GM18517 (cell line): ENCODE results near the gene RAB30.
A peak's percentile ranks its signal among the peaks of the same experiment; 100 is the strongest.
"Not testable (repeated sequence)": the region's sequence is repeated elsewhere in the genome, so short reads cannot be mapped to it uniquely, and the experiment has no call there.

Experiments
- ATAC-seq: cut with Tn5 transposase; IDR thresholded peaks from one replicate; pipeline ENCODE4 v1.9.1; 2021; ENCODE audit warnings: mild to moderate bottlenecking, moderate library complexity; ENCODE audit not compliant: unreplicated experiment

The RAB30 gene

GRCh38 chr11:82988936-82989627 is 82.6 kb downstream of the RAB30 start:
- ATAC-seq: no peak

DNA sequence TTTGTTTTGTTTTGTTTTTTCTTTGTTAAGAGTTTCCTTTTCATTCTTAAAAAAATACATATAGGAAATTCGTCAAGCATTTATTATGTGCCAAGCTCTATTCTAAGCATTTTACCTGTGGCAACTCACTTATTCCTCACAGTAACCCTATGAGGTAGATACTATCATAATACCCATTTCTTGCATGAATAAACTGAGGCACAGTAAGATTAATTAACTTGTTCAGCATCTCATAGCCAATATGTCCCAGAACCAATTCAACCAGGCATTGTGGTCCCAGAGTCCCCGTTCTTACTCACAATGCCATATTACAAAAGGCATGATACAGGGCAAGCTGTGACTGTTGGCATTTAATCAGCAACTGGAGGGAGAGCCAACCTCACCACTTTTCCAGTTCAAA is 83.7 kb downstream of the RAB30 start:
- no peak for ATAC-seq

GRCh38 chr11:82986446-82986845 is 85.3 kb downstream of the RAB30 start:
- ATAC-seq: no peak

DNA sequence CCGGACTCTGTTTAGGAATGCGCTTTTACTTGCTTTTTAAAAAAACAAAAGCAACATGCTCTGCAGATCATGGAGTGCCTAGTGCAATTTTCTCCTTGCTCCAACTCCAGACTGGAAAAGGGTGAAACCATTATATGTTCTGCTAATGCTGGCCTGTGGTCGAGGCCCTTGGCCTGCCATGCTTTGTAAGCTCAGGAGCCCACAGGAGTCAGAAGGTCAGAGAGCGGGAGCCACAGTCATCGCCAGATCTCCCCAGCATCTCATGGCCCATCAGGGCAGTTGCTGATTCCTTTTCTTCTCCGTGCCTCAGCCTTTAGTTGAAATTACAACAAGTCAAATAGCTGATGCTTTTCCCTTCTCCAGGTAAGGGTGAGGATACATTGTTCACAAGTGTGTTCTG is 89.8 kb downstream of the RAB30 start:
- no peak for ATAC-seq

DNA sequence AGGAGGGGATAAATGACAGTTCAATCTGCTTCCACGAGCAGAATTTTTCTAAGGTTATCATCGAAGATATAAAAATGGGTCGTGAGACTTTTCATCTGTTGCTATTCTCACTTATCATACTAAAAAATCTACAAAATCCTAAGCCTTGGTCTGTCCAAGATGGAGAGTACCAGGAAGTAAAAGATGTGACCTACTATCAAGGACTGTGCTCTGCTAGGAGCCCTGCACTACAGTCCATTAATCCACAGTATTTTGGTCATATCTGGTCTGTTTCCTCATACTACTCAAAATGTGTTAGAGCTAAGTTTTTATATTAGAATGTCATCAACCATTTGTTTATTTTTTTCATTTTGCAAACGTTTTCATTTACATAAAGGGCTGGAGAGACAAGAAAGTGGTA is 90.8 kb downstream of the RAB30 start:
- no peak for ATAC-seq

DNA sequence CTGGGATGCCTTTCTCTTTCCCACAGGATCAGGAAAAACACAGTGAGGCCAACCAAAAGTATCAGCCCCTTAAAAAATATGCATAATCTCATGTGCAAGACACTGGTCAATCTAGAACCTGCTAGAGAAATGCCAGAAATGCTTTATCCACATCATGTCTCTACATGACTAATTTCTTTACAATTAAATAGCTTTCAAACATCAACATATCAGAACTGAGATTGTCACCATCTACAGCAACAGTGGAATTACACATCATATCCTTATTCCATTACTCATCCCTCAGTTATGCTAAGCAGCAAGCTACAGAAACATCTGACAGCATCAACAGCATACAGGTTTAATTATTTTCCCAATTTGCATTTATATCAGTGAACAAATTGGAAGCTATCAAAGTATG is 91.4 kb downstream of the RAB30 start:
- no peak for ATAC-seq

DNA sequence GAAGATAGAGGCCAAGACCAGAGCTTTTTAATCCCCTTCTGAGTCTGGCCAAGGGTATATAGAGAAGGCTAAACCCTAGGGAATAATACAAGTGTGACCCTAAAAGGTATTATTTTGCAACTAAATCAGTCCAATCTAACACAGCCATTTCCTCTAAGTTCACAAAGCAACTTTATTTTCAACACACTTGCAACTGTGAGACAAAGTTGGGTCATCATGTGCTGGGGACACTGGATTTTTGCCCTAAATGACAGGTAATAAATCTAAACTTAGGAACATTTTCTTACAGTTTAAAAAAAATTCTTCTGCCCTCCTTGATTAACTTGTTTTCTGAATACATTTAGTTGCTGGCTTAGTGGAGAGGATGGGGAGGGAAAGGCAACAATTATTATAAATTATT is 91.9 kb downstream of the RAB30 start:
- no peak for ATAC-seq

- peak; percentile 47 for ATAC-seq
These were observed 93.1 kb downstream of the RAB30 start for GRCh38 chr11:82978422-82979099.

DNA sequence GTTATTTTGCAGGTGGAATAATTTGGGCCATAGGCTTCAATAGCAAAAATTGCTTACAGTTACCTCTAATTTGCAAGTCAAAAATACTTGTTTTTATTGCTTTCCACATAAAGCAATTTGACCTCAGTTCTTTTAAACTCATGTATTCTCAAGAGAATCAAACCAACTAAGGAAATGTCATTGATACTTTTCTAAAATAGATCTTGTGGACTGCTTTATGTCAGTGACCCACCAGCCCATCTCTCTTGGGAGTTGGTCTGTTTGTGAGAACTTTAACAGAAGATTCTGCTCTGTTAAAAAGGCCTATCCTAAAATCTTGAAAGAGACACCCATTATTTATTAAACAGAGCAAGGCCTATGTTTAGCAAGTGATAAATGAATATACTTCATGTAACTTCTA is 94.9 kb downstream of the RAB30 start:
- ATAC-seq: no peak

- ATAC-seq: no peak
These were observed 95.8 kb downstream of the RAB30 start for GRCh38 chr11:82975882-82976281.

DNA sequence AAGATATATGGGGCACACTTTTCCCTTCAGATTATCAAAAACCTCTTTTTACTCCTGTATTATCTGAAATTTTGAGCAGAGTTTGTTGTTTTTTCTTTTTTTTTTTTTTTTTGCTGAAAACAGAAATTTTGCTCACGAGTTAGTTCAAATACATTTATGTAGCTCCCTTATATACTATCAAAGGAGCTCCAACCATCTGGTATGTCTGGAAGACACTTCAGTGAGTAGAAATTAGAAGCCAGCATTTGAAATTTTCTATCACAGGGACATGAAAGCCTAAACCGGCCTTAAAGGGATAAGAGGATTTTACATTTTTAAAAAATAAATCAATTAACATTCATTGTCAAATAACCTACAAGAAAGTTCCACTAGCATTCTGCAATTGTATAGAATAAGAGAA is 96.8 kb downstream of the RAB30 start:
- ATAC-seq: no peak

GRCh38 chr11:82974135-82974534 is 97.6 kb downstream of the RAB30 start:
- no peak for ATAC-seq

GRCh38 chr11:82972103-82972502 is 99.6 kb downstream of the RAB30 start:
- no peak for ATAC-seq

GRCh38 chr11:82971519-82971946 is 100.2 kb downstream of the RAB30 start:
- peak; percentile 48 for ATAC-seq

- not testable (repeated sequence) for ATAC-seq
These were observed 101.1 kb downstream of the RAB30 start for GRCh38 chr11:82970507-82971083.

DNA sequence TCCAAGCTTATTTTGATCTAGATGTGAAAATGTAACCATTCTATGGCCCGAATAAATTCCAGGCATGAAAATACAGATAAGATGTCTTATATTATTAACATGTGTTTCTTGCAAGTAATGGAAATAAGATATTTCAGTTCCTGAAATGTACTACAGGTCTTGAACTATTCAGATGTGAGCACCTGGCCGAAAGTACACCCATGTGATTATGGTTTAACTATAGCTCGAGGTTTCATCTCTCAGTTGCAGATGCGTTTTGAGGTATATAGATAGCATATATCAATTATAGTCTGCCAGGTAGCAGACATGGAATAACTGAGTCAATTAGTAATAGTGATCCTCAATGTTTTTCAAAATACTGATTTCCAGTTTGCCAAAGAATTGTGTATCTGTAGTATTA is 101.9 kb downstream of the RAB30 start:
- peak; percentile 95 for ATAC-seq

DNA sequence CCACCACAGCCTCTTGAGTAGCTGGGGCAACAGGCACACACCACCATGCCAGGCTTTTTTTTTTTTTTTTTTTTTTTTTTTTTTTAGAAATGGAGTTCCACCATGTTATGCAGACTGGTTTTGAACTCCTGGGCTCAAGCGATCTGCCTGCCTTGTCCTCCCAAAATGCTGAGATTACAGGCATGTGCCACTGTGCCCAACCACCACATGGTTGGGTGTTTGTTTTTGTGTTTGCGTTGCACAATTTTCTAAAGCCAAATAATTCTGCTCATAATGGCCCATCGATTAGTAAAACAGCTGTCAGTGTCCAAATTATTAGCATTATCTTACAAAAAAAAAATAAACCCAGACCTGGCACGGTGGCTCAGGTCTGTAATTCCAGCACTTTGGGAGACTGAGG is 104.3 kb downstream of the RAB30 start:
- no peak for ATAC-seq

DNA sequence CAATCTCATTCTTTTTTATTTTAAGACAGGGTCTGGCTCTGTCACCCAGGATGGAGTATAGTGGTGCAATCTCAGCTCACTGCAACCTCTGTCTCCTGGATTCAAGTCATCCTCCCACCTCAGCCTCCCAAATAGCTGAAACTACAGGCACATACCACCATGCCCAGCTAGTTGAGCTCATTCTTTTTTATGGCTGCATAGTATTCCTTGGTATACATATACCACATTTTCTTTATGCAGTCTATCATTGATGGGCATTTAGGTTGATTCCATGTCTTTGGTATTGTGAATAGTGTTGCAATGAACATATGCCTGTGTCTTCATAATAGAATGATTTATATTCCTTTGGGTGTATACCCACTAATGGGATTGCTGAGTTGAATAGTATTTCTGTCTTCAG is 109.7 kb downstream of the RAB30 start:
- ATAC-seq: not testable (repeated sequence)

DNA sequence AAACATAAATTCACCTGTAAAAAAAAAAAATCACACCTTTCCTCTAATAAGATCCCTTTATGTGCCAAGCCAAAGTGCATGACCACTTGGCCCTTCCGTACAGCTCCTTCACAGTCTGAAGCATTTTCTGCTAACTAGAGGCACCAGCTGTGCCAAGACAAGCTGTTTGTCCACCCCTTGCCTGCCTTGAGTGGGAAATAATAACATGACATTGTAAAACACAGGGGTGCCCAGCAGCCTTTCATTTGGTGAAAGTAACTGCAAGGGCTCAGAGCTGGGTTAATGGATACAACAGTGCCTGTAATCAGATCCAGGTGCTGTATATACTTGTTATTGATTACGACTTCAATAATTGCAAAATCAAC is 110.9 kb downstream of the RAB30 start:
- peak; percentile 43 for ATAC-seq

DNA sequence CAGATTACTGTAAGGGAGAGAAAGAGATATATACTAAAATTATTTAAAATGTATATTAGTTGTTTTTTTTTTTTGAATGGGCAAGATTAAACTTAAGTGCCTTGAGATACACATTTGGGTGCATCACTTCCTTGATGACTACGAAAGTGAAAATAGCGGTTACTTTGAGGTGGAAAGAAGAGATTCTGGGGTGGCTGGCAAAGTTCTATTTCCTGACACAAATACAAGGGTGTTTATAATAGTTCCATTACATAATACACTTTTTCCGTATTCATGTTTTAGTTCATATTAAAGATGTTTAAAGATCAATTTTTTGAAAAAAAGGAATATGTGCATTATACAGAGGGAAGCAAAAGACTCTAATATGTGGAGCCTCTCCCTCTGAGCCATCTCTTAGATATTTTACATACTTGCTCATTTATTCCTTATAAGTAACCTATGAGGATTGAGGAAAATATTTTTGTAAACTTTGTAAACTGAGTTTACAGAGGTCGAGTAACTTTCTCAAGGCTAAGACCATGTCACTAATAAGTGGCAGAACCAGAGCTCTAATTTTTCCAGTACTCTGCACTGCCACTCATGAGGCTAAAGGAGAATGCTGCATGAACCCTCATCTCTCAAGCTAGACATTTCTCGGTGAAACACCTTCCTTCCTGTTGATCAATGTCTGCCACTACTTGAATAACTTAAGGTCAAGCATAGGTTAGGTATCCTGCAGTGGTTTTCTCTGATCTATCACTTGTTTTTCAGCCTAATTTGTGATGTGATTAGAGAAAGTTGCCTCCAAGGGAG is 111.5 kb downstream of the RAB30 start:
- ATAC-seq: peak; percentile 93

- not testable (repeated sequence) for ATAC-seq
These were observed 115.8 kb downstream of the RAB30 start for GRCh38 chr11:82955736-82956453.
